OCI-LY7 (cell line): ENCODE measurements around the gene RNF150. TPM values are rescaled to one million over a fixed set of nuclear protein-coding genes. Genes with fewer than 3 reads are reported as not detected.

Source experiments
- BruUV-seq: library from RNA; stranded (reverse); fragments of 400-500 nt; replicated peaks from 2 replicates; lab custom pipeline; 2021; lab: Mats Ljungman, UMichigan
- CTCF ChIA-PET: fragments of 300-600 bp; sonication (Branson Sonifier 250); formaldehyde crosslinking; loops from one replicate; lab custom pipeline; 2022; ENCODE audit warnings: antibody characterized with exemption; ENCODE audit not compliant: unreplicated experiment; lab: Charles Lee
- POLR2A ChIA-PET: fragments of 300-600 bp; sonication (Branson Sonifier 250); formaldehyde crosslinking; loops from one replicate; lab custom pipeline; 2022; ENCODE audit warnings: antibody characterized with exemption; lab: Charles Lee
- DNase-seq: peaks from one replicate; pipeline ENCODE4 v3.0.0-alpha.2; 2015; ENCODE audit warnings: low spot score
- H2AFZ ChIP-seq: fragments of 200-600 bp; sonication (generic), shearing (Covaris generic); 2 replicates; pipeline ENCODE4 v1.6.1; 2014; ENCODE audit warnings: mild to moderate bottlenecking, antibody characterized with exemption, low read length, moderate library complexity
- H3K27ac ChIP-seq: fragments of 200-600 bp; sonication (generic); 2 replicates; pipeline ENCODE4 v1.5.1; 2014; ENCODE audit warnings: mixed run types, low read depth, mild to moderate bottlenecking, moderate library complexity, low read length, inconsistent platforms; ENCODE audit not compliant: poor library complexity, severe bottlenecking
- H3K36me3 ChIP-seq: fragments of 200-600 bp; sonication (generic); 2 replicates; pipeline ENCODE4 v1.6.1; 2014; ENCODE audit warnings: mild to moderate bottlenecking, antibody characterized with exemption, low read length, moderate library complexity, mixed read lengths; ENCODE audit not compliant: insufficient read depth
- H3K4me1 ChIP-seq: fragments of 200-600 bp; sonication (generic); 2 replicates; pipeline ENCODE4 v1.5.1; 2014; ENCODE audit warnings: mild to moderate bottlenecking, low read length; ENCODE audit not compliant: insufficient read depth, poor library complexity, severe bottlenecking
- H3K4me2 ChIP-seq: fragments of 200-600 bp; sonication (generic); 2 replicates; pipeline ENCODE4 v1.6.1; 2014; ENCODE audit warnings: mild to moderate bottlenecking, low read length
- H3K4me3 ChIP-seq: fragments of 200-600 bp; sonication (generic); 2 replicates; pipeline ENCODE4 v1.5.1; 2014; ENCODE audit warnings: mild to moderate bottlenecking, low read depth, low read length; ENCODE audit not compliant: poor library complexity, severe bottlenecking
- H3K79me2 ChIP-seq: fragments of 200-600 bp; sonication (generic); 2 replicates; pipeline ENCODE4 v1.6.1; 2016; ENCODE audit warnings: low read depth, mild to moderate bottlenecking, low read length, moderate library complexity, mixed read lengths; ENCODE audit not compliant: insufficient read depth
- H3K9me2 ChIP-seq: fragments of 200-600 bp; sonication (generic); 2 replicates; pipeline ENCODE4 v1.6.1; 2016; ENCODE audit warnings: mild to moderate bottlenecking, low read length, mixed read lengths; ENCODE audit not compliant: insufficient read depth
- H3K9me3 ChIP-seq: fragments of 200-600 bp; sonication (generic); 2 replicates; pipeline ENCODE4 v1.6.1; 2014; ENCODE audit warnings: mild to moderate bottlenecking, mixed run types, low read length, mixed read lengths
- H4K20me1 ChIP-seq: fragments of 200-600 bp; sonication (generic); 2 replicates; pipeline ENCODE4 v1.6.1; 2014; ENCODE audit warnings: mild to moderate bottlenecking, antibody characterized with exemption, low read length, moderate library complexity, mixed read lengths; ENCODE audit not compliant: insufficient read depth
- EZH2phosphoT487 ChIP-seq: fragments of 200-600 bp; sonication (generic); IDR thresholded peaks from 2 replicates; pipeline ENCODE4 v1.6.1; 2018; ENCODE audit warnings: low read depth, borderline replicate concordance, mild to moderate bottlenecking, mixed run types, antibody characterized with exemption, low read length, moderate library complexity, mixed read lengths
- intact Hi-C: fragments of 100-400 bp; cut with micrococcal nuclease; formaldehyde crosslinking; loops from one replicate; pipeline ENCODE4 v1.10.0; 2022; ENCODE audit not compliant: unreplicated experiment
- total RNA-seq, 2 experiments: library from RNA; depleted of rRNA in 1 of 2; stranded (reverse); fragments of >200 nt in 1 of 2; shearing (Covaris generic) in 1 of 2; gene quantifications; 2 replicates each; pipeline ENCODE4 v1.2.3, GENCODE V29; 2014 to 2022
- TF ChIP-seq, protein P1 (sequence below): fragments of 200-600 bp; sonication (generic); conservative IDR thresholded peaks from 2 replicates; pipeline ENCODE4 v1.5.1; 2014; ENCODE audit warnings: mild to moderate bottlenecking, antibody characterized with exemption, low read length, moderate library complexity, mixed read lengths

The RNF150 gene
- total RNA-seq, 2 experiments from 2014 or later, result not detected

GRCh38 chr4:141028024-141028529 lies 105.2 kb downstream of the RNF150 start:
- DNase-seq, result no peak
- Histone ChIP-seq H3K36me3 (no peaks in the 10 kb centered on the region), H3K9me3 (no peaks in the 10 kb centered on the region), H3K4me2 (no peak overlapping the region), H3K4me1 (no peaks in the 10 kb centered on the region), H3K4me3 (no peak overlapping the region), H3K27ac (no peak overlapping the region), H2AFZ (no peak overlapping the region), H4K20me1 (no peaks in the 10 kb centered on the region), H3K9me2 (no peaks in the 10 kb centered on the region), H3K79me2 (no peaks in the 10 kb centered on the region)
- BruUV-seq, result no TSS peak
- TF ChIP-seq, protein P1, sequence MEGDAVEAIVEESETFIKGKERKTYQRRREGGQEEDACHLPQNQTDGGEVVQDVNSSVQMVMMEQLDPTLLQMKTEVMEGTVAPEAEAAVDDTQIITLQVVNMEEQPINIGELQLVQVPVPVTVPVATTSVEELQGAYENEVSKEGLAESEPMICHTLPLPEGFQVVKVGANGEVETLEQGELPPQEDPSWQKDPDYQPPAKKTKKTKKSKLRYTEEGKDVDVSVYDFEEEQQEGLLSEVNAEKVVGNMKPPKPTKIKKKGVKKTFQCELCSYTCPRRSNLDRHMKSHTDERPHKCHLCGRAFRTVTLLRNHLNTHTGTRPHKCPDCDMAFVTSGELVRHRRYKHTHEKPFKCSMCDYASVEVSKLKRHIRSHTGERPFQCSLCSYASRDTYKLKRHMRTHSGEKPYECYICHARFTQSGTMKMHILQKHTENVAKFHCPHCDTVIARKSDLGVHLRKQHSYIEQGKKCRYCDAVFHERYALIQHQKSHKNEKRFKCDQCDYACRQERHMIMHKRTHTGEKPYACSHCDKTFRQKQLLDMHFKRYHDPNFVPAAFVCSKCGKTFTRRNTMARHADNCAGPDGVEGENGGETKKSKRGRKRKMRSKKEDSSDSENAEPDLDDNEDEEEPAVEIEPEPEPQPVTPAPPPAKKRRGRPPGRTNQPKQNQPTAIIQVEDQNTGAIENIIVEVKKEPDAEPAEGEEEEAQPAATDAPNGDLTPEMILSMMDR, result no peak
- no peak for TF ChIP-seq EZH2phosphoT487
- intact Hi-C loops, result no loop called here
- ChIA-PET POLR2A (interaction anchor here (0.8 kb wide), 1 partner anchor 14 kb away, joined by 3 read pairs; no protein-coding TSS in a partner anchor), CTCF (no interaction called here)

GRCh38 chr4:141027421-141027820 lies 105.8 kb downstream of the RNF150 start:
- ChIA-PET POLR2A (interaction anchor here (0.8 kb wide), 2 partner anchors 14 to 23 kb away, joined by 3 to 6 read pairs; no protein-coding TSS in a partner anchor), CTCF (no interaction called here)
- no peak overlapping the region for H3K4me3 ChIP-seq
- no peak overlapping the region for H2AFZ ChIP-seq
- intact Hi-C loops, result no loop called here
- H3K27ac ChIP-seq, result no peak overlapping the region
- no peaks in the 10 kb centered on the region for H3K9me3 ChIP-seq
- H3K4me2 ChIP-seq, result no peak overlapping the region
- no peak for DNase-seq
- no peaks in the 10 kb centered on the region for H3K79me2 ChIP-seq
- no peaks in the 10 kb centered on the region for H3K9me2 ChIP-seq
- no TSS peak for BruUV-seq
- no peaks in the 10 kb centered on the region for H3K36me3 ChIP-seq
- H4K20me1 ChIP-seq, result no peaks in the 10 kb centered on the region
- TF ChIP-seq, protein P1, result no peak
- no peak for TF ChIP-seq EZH2phosphoT487
- H3K4me1 ChIP-seq, result no peaks in the 10 kb centered on the region

GRCh38 chr4:141026900-141027299 lies 106.4 kb downstream of the RNF150 start:
- DNase-seq, result no peak
- BruUV-seq, result no TSS peak
- Histone ChIP-seq H3K79me2 (no peaks in the 10 kb centered on the region), H3K4me3 (no peak overlapping the region), H3K9me3 (no peaks in the 10 kb centered on the region), H3K27ac (no peak overlapping the region), H3K9me2 (no peaks in the 10 kb centered on the region), H3K4me2 (no peak overlapping the region), H4K20me1 (no peaks in the 10 kb centered on the region), H3K4me1 (no peaks in the 10 kb centered on the region), H2AFZ (no peak overlapping the region), H3K36me3 (no peaks in the 10 kb centered on the region)
- intact Hi-C loops, result no loop called here
- CTCF ChIA-PET, result no interaction called here
- POLR2A ChIA-PET, result interaction anchor here (0.8 kb wide), 1 partner anchor 24 kb away, joined by 6 read pairs; no protein-coding TSS in a partner anchor
- TF ChIP-seq, protein P1, result no peak
- no peak for TF ChIP-seq EZH2phosphoT487
